ENCODE data around the gene QKI.
A peak's percentile ranks its signal among the peaks of the same experiment; 100 is the strongest.
"Not testable (repeated sequence)": the region's sequence is repeated elsewhere in the genome, so short reads cannot be mapped to it uniquely, and the experiment has no call there.

QKI gene

GRCh38 chr6:163415620-163416556, 1.4 kb downstream of the QKI start:
- peak; percentile 86 to 90 for DNase-seq

GRCh38 chr6:163416557-163417253, 2.2 kb downstream of the QKI start:
- peak; percentile 56 to 76 for DNase-seq

GRCh38 chr6:163417595-163417994, 3.1 kb downstream of the QKI start:
- peak in 1 of 2 donors; percentile 27 for DNase-seq

- no peak for DNase-seq
Measured at GRCh38 chr6:163418311-163419029, 4.0 kb downstream of the QKI start.

- no peak for DNase-seq
Measured at GRCh38 chr6:163419413-163420288, 5.1 kb downstream of the QKI start.

GRCh38 chr6:163420289-163420614, 5.7 kb downstream of the QKI start:
- no peak for DNase-seq

GRCh38 chr6:163422550-163422949, 8.0 kb downstream of the QKI start:
- DNase-seq, result no peak

GRCh38 chr6:163423696-163424095, 9.2 kb downstream of the QKI start:
- DNase-seq, result no peak

- DNase-seq, result peak; percentile 48 to 81
Measured at GRCh38 chr6:163427498-163428254, 13.2 kb downstream of the QKI start.

- DNase-seq, result no peak
Measured at GRCh38 chr6:163428373-163428772, 13.9 kb downstream of the QKI start.

- DNase-seq, result no peak
Measured at GRCh38 chr6:163429858-163430448, 15.4 kb downstream of the QKI start.

GRCh38 chr6:163432300-163432699, 17.8 kb downstream of the QKI start:
- DNase-seq, result no peak

- not testable (repeated sequence) for DNase-seq
Measured at GRCh38 chr6:163433486-163433885, 19.0 kb downstream of the QKI start.

- no peak for DNase-seq
Measured at GRCh38 chr6:163435023-163435422, 20.5 kb downstream of the QKI start.

GRCh38 chr6:163436843-163437242, 22.3 kb downstream of the QKI start:
- no peak for DNase-seq

GRCh38 chr6:163437466-163437865, 22.9 kb downstream of the QKI start:
- DNase-seq, result no peak

GRCh38 chr6:163438298-163438939, 23.9 kb downstream of the QKI start:
- DNase-seq, result no peak

- no peak for DNase-seq
Measured at GRCh38 chr6:163438940-163439335, 24.4 kb downstream of the QKI start.

GRCh38 chr6:163439390-163439789, 24.9 kb downstream of the QKI start:
- not testable (repeated sequence) for DNase-seq

- no peak for DNase-seq
Measured at GRCh38 chr6:163439997-163440396, 25.5 kb downstream of the QKI start.

GRCh38 chr6:163442336-163442735, 27.8 kb downstream of the QKI start:
- peak; percentile 20 to 31 for DNase-seq
